ENCODE data around the gene VCL. TPM values are rescaled to one million over a fixed set of nuclear protein-coding genes. Genes with fewer than 3 reads are reported as not detected.
A peak's percentile ranks its signal among the peaks of the same experiment; 100 is the strongest.

Gene VCL
- total and polyA plus RNA-seq, 9 of the 15 experiments (the other 6 are each of a cell fraction or from before 2014, with no cell fraction given) = 29.8 to 186 (median 76.4) TPM

DNA sequence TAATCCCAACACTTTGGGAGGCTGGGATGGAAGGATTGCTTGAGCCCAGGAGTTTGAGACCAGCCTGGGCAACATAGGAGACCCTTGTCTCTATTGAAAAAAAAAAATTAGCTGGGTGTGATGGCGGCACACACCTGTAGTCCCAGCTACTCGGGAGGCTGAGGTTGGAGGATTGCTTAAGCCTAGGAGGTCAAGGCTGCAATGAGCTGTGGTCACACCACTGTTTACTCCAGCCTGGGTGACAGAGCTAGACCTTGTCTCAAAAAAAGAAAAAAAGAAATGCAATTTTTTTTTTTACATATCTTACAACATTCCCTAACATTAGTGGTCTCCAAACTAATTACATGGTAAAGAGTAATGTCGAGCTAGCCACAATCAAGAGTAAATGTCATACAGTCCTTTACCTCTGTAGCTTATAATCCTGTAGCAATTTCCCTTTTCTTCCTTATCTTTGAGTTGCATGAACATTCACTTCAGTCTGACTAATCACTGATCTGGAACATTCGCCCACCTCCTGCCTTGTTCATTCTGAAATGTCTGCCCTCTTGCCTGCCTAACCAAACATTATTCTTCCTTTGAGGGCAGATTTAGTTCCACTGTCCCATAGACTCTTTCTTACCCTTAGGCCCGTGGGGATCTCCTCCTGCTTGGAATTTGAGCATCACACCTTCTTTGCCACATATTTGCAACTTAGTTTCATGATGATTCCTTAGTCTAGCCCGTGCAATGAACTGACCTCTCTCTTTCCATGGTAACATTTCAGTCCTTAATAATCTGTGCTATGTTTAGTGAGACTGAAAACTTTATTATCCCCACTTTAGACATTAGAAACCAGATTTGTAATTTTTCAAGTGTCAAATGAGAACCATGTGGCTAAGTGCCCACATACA, 4.8 kb upstream of the VCL start (continued):
- TF ChIP-seq ZBED1 (IDR thresholded peaks at IDR 0.05) (no peak), ZNF444 (CRISPR knock-in tag; IDR thresholded peaks at IDR 0.05) (peak; percentile 10; the same call in 1 of the 2 replicates), CEBPB (tag; IDR thresholded peaks at IDR 0.05) (peak; percentile 78), MTF1 (CRISPR knock-in tag; IDR thresholded peaks at IDR 0.05; ENCODE audit: borderline replicate concordance) (0 out of 2 replicates have a peak, but pooled peaks have one; percentile 22), DPF2 (IDR thresholded peaks at IDR 0.05) (peak; percentile 99), IFI16 (CRISPR knock-in tag; IDR thresholded peaks at IDR 0.05) (0 out of 2 replicates have a peak, but pooled peaks have one; percentile 50), SMARCC2 (IDR thresholded peaks at IDR 0.05; ENCODE audit: low read depth) (peak; percentile 94), DACH1 (IDR thresholded peaks at IDR 0.05; ENCODE audit: partially characterized antibody) (no peak), XRCC3 (IDR thresholded peaks at IDR 0.05) (no peak), PHB2 (IDR thresholded peaks at IDR 0.05; ENCODE audit: low read depth) (peak; percentile 61; the same call in 1 of the 2 replicates), MLLT1 (IDR thresholded peaks at IDR 0.05) (peak in 1 of 2 experiments; percentile 44; a peak in 1 of 4 replicates), CEBPG (CRISPR knock-in tag; IDR thresholded peaks at IDR 0.05) (peak; percentile 56; the same call in 1 of the 2 replicates), CEBPG (tag; conservative IDR thresholded peaks at IDR 0.05 in 1 of 2, IDR thresholded peaks at IDR 0.05 in 1 of 2) (peak in 1 of 2 experiments; percentile 62; a peak in 2 of 4 replicates), SMAD4 (CRISPR knock-in tag; conservative IDR thresholded peaks at IDR 0.05) (peak; percentile 59; the same call in 1 of the 2 replicates), CBFA2T2 (conservative IDR thresholded peaks at IDR 0.05) (peak; percentile 88), PHF8 (IDR thresholded peaks at IDR 0.05; ENCODE audit: borderline replicate concordance, low read length) (no peak), NR4A1 (CRISPR knock-in tag; IDR thresholded peaks at IDR 0.05) (no peak), NR4A1 (tag; IDR thresholded peaks at IDR 0.05) (peak; percentile 74), TEAD1 (CRISPR knock-in tag; IDR thresholded peaks at IDR 0.05) (peak; percentile 50 to 82; a peak in 2 of 4 replicates), MAX (CRISPR knock-in tag; IDR thresholded peaks at IDR 0.05) (peak; percentile 74; the same call in 1 of the 2 replicates), ZZZ3 (IDR thresholded peaks at IDR 0.05) (no peak), SPI1 (IDR thresholded peaks at IDR 0.05; ENCODE audit: borderline replicate concordance, low read depth, low read length) (no peak), JUND (IDR thresholded peaks at IDR 0.05; ENCODE audit: borderline replicate concordance, low read depth, low read length) (peak; percentile 89; the same call in 1 of the 2 replicates), JUND (tag; IDR thresholded peaks at IDR 0.05; ENCODE audit: borderline replicate concordance, low read depth, low read length) (peak; percentile 89; the same call in 2 of the 3 replicates), KDM1A (IDR thresholded peaks at IDR 0.05) (no peak), ZNF561 (CRISPR knock-in tag; conservative IDR thresholded peaks at IDR 0.05) (no peak), TARDBP (IDR thresholded peaks at IDR 0.05) (no peak)
- TF ChIP-seq, protein P1, sequence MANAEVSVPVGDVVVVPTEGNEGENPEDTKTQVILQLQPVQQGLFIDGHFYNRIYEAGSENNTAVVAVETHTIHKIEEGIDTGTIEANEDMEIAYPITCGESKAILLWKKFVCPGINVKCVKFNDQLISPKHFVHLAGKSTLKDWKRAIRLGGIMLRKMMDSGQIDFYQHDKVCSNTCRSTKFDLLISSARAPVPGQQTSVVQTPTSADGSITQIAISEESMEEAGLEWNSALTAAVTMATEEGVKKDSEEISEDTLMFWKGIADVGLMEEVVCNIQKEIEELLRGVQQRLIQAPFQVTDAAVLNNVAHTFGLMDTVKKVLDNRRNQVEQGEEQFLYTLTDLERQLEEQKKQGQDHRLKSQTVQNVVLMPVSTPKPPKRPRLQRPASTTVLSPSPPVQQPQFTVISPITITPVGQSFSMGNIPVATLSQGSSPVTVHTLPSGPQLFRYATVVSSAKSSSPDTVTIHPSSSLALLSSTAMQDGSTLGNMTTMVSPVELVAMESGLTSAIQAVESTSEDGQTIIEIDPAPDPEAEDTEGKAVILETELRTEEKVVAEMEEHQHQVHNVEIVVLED (CRISPR knock-in tag; IDR thresholded peaks at IDR 0.05) = peak; percentile 40; the same call in 1 of the 2 replicates

Data from K562 (cell line).